Right renal pelvis (tissue), 4 donors: Measurements from ENCODE around the gene PSMF1. TPM values are rescaled to one million over a fixed set of nuclear protein-coding genes. Genes with fewer than 3 reads are reported as not detected.

Source experiments
- DNase-seq, 4 donors: peaks; one replicate each; pipeline ENCODE4 v3.0.0-alpha.2; 2013; ENCODE audit warnings: low read depth in 4 of 4, low spot score in 3 of 4, missing footprints in 1 of 4
- polyA plus RNA-seq, 4 donors: library from polyadenylated mRNA; unstranded; fragments of 120-200 nt; gene quantifications; one replicate each; pipeline ENCODE4 v1.2.1, GENCODE V29; 2013; ENCODE audit not compliant: insufficient read length in 4 of 4

Gene PSMF1
- 100 to 1,000 TPM; 131 to 153 (median 144) TPM for polyA plus RNA-seq

GRCh38 chr20:1118336-1119127 lies at the start of gene PSMF1:
PSMF1 (plus strand) TSS chr20:1118602; CDS start chr20:1118774, 172 bp downstream.
- DNase-seq, result peak; percentile 80 to 91 (median 86)

GRCh38 chr20:1072258-1072657 lies 46.1 kb upstream of the PSMF1 start:
- no peak for DNase-seq

GRCh38 chr20:1075616-1076015 lies 42.8 kb upstream of the PSMF1 start:
- no peak for DNase-seq

GRCh38 chr20:1081891-1082290 lies 36.5 kb upstream of the PSMF1 start:
- no peak for DNase-seq

GRCh38 chr20:1083431-1084080 lies 34.8 kb upstream of the PSMF1 start:
- DNase-seq, result no peak

GRCh38 chr20:1085492-1086276 lies 32.7 kb upstream of the PSMF1 start:
- DNase-seq, result no peak

GRCh38 chr20:1086277-1087213 lies 31.9 kb upstream of the PSMF1 start:
- DNase-seq, result peak in 1 of 4 donors; percentile 6

- no peak for DNase-seq
Observed at GRCh38 chr20:1087311-1087905, 31.0 kb upstream of the PSMF1 start.

- DNase-seq, result peak in 1 of 4 donors; percentile 10
Observed at GRCh38 chr20:1094751-1095150, 23.7 kb upstream of the PSMF1 start.

GRCh38 chr20:1101533-1101932 lies 16.9 kb upstream of the PSMF1 start:
- DNase-seq, result no peak

GRCh38 chr20:1102016-1102415 lies 16.4 kb upstream of the PSMF1 start:
- DNase-seq, result no peak

- DNase-seq, result no peak
Observed at GRCh38 chr20:1103751-1104150, 14.7 kb upstream of the PSMF1 start.

GRCh38 chr20:1105599-1106194 lies 12.7 kb upstream of the PSMF1 start:
- DNase-seq, result no peak

GRCh38 chr20:1107176-1107575 lies 11.2 kb upstream of the PSMF1 start:
- no peak for DNase-seq

GRCh38 chr20:1108437-1108920 lies 9.9 kb upstream of the PSMF1 start:
- peak in 1 of 4 donors; percentile 16 for DNase-seq

- DNase-seq, result no peak
Observed at GRCh38 chr20:1112908-1113307, 5.5 kb upstream of the PSMF1 start.

GRCh38 chr20:1118004-1118335 lies 432 bp upstream of the PSMF1 start:
- DNase-seq, result no peak

- DNase-seq, result no peak
Observed at GRCh38 chr20:1119128-1119505, 715 bp downstream of the PSMF1 start.

- DNase-seq, result no peak
Observed at GRCh38 chr20:1119524-1119923, 1.1 kb downstream of the PSMF1 start.
